A549 (cell line): ENCODE measurements around the gene RASSF4.

Experiments used
- CTCF ChIP-seq: fragments of >200 bp; sonication (Bioruptor Twin); formaldehyde crosslinking; IDR thresholded peaks from 3 replicates; pipeline ENCODE4 v1.5.1; 2016
- HDAC2 ChIP-seq: fragments of 200-600 bp; sonication (generic); IDR thresholded peaks from 2 replicates; pipeline ENCODE4 v1.6.1; 2016
- MAFK ChIP-seq: fragments of 450-650 bp; IDR thresholded peaks from 2 replicates; pipeline ENCODE4 v1.6.1; 2014; ENCODE audit not compliant: partially characterized antibody
- MYC ChIP-seq: IDR thresholded peaks from 2 replicates; pipeline ENCODE4 v1.6.1; 2012; ENCODE audit warnings: mild to moderate bottlenecking, inconsistent platforms, low read length, improper control_type of control experiment, borderline replicate concordance
- POLR2A ChIP-seq: IDR thresholded peaks from 2 replicates; pipeline ENCODE4 v1.6.1; 2012; ENCODE audit warnings: mild to moderate bottlenecking, low read length
- RAD21 ChIP-seq, 2 experiments: fragments of >200 bp in 1 of 2; sonication (Bioruptor Twin) in 1 of 2; formaldehyde crosslinking in 1 of 2; IDR thresholded peaks in 1 of 2; conservative IDR thresholded peaks in 1 of 2; 2 replicates in 1 of 2; 3 replicates in 1 of 2; pipeline ENCODE4 v1.6.1; 2012 to 2018; ENCODE audit warnings: inconsistent platforms in 1 of 2

DNA sequence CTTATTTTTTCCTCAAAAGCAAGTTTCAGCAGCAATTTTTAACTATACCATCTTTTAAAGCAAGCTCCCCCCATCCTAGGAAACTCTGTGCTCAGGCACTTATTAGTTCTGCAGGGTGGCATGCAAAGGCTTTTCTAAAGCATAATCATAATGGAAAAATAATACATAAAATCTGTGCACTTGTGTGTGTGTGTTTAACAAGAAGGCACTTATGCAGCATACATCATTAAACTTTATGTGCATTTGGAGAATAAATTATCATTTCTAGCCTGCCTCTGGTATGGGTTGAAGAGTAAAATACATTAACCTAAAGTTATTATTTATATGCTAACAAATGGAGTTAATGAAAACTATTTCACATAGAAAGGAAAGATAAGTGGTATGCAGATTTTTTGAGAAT lies 5.6 kb upstream of the RASSF4 start:
- no peak for TF ChIP-seq CTCF
- TF ChIP-seq POLR2A, result no peak
- TF ChIP-seq MAFK, result no peak
- no peak for TF ChIP-seq HDAC2
- TF ChIP-seq RAD21 (conservative IDR thresholded peaks at IDR 0.05 in 1 of 2, IDR thresholded peaks at IDR 0.05 in 1 of 2), result no peak
- TF ChIP-seq MYC, result no peak
